Progenitor cell of endocrine pancreas (in vitro differentiated cells): ENCODE data around the gene USP6NL. TPM values are rescaled to one million over a fixed set of nuclear protein-coding genes. Genes with fewer than 3 reads are reported as not detected.

Experiments used
- DNase-seq: peaks from one replicate; pipeline ENCODE4 v3.0.0; 2021; ENCODE audit warnings: low spot score; ENCODE audit not compliant: unreplicated experiment
- H3K27ac Mint-ChIP-seq: 2 replicates; pipeline ENCODE4 v1.8.0; 2021; ENCODE audit warnings: mild to moderate bottlenecking, moderate library complexity, mixed read lengths
- H3K27me3 Mint-ChIP-seq: 2 replicates; pipeline ENCODE4 v1.8.0; 2021; ENCODE audit warnings: mixed read lengths
- H3K36me3 Mint-ChIP-seq: 2 replicates; pipeline ENCODE4 v1.8.0; 2022; ENCODE audit warnings: mixed read lengths; ENCODE audit not compliant: insufficient read depth
- H3K4me1 Mint-ChIP-seq: 2 replicates; pipeline ENCODE4 v1.8.0; 2021; ENCODE audit warnings: low read depth, mixed read lengths
- H3K4me3 Mint-ChIP-seq: 2 replicates; pipeline ENCODE4 v1.8.0; 2021; ENCODE audit warnings: low read depth, mild to moderate bottlenecking, moderate library complexity, mixed read lengths
- H3K9me3 Mint-ChIP-seq: 2 replicates; pipeline ENCODE4 v1.8.0; 2021; ENCODE audit warnings: low read depth, mixed read lengths
- total RNA-seq: library from RNA; stranded (reverse); gene quantifications from 2 replicates; pipeline ENCODE4 v1.2.1, GENCODE V29; 2021
- TF ChIP-seq, protein P1 (sequence below): fragments of 200-600 bp; sonication (generic); IDR thresholded peaks from one replicate; pipeline ENCODE4 v1.5.0; 2021; ENCODE audit warnings: antibody characterized with exemption, mild to moderate bottlenecking; ENCODE audit not compliant: unreplicated experiment

Gene USP6NL
- total RNA-seq, 1 donor from 2014 or later, result 37.3 TPM

DNA sequence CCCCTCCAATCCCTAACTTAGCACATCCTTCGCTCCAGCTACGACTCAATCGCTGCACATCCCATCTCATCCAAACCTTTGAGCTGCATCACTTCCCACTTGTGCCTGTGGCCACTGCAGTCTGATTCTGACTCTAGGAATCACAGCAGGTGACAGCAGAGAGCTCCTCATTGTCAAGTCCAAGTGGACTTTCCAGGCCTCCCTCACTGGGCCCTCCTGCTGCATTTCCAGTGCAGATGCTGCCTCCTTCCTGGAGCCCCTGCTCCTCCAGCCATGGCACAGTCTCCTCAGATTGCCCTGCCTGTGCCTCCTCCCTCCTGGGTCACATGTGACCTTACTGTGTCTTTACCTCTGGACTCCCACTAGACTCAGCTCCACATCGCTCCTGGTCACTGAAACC lies 157.3 kb downstream of the USP6NL start:
- Mint-ChIP-seq H3K36me3 (peaks cover 17% of the 10 kb centered on the region), H3K4me3 (no peak overlapping the region), H3K27me3 (peaks cover 15% of the 10 kb centered on the region), H3K27ac (peak overlapping the region; percentile 35), H3K9me3 (no peaks in the 10 kb centered on the region), H3K4me1 (no peaks in the 10 kb centered on the region)
- DNase-seq, result no peak
- TF ChIP-seq, protein P1, sequence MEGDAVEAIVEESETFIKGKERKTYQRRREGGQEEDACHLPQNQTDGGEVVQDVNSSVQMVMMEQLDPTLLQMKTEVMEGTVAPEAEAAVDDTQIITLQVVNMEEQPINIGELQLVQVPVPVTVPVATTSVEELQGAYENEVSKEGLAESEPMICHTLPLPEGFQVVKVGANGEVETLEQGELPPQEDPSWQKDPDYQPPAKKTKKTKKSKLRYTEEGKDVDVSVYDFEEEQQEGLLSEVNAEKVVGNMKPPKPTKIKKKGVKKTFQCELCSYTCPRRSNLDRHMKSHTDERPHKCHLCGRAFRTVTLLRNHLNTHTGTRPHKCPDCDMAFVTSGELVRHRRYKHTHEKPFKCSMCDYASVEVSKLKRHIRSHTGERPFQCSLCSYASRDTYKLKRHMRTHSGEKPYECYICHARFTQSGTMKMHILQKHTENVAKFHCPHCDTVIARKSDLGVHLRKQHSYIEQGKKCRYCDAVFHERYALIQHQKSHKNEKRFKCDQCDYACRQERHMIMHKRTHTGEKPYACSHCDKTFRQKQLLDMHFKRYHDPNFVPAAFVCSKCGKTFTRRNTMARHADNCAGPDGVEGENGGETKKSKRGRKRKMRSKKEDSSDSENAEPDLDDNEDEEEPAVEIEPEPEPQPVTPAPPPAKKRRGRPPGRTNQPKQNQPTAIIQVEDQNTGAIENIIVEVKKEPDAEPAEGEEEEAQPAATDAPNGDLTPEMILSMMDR, result no peak

DNA sequence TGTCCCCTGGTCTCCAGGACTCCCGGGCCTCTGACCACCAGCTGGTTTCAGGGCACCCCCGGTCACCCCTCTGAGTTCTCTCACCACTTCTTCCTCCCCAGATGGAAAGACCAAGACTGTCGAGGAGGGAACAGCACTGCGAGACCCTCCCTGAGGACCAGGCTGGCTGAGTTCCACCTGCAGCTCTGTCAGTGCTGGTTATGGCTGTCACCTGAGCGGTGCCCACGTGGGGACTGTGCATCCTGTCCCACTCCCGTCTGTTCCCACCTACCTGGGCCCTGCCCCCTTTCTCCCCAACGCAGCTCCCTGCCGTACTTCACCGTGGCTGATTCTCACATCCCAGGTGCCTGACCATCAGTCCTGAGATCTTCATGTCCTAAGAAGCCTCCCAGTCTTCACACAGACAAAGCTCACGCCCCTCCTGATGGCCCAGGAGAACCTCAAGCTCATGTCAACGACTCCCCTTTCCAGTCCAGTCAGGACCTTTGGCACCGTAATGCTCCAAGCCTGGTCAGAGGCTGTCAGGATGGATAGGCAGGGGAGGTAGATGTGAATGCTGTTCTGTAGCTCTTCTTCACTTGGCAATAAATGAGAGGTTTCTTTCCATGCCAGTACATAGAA lies 159.7 kb downstream of the USP6NL start:
- DNase-seq, result no peak

DNA sequence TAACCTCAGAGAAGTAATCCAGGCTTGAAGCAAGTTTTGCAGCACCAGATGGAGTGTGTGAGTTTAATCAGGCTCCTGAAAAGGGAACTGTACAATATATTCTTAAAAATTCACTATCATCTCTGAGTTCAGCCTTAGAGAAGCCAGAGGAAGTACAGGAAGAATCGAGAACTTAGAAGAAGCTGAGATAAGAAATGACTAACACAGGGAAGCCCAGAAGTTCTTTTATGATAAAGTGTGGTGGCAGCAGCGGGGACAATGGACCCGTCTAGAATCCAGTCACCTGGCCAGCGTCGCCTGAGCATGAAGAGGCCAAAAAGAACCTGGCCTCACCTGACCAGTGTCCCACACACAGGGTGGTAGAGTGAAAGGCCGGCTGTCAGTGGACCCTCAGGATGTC lies 161.0 kb downstream of the USP6NL start:
- H3K27ac Mint-ChIP-seq, result no peak overlapping the region
- no peaks in the 10 kb centered on the region for H3K4me1 Mint-ChIP-seq
- TF ChIP-seq, protein P1, result no peak
- H3K27me3 Mint-ChIP-seq, result peaks cover 40% of the 10 kb centered on the region
- H3K4me3 Mint-ChIP-seq, result no peak overlapping the region
- DNase-seq, result no peak
- no peaks in the 10 kb centered on the region for H3K9me3 Mint-ChIP-seq
- peaks cover 2% of the 10 kb centered on the region for H3K36me3 Mint-ChIP-seq

More for the DNA sequence above, 159.7 kb downstream of the USP6NL start:
- no peak overlapping the region for H3K4me3 Mint-ChIP-seq
- no peaks in the 10 kb centered on the region for H3K4me1 Mint-ChIP-seq
- H3K36me3 Mint-ChIP-seq, result peaks cover 5% of the 10 kb centered on the region
- peaks cover 30% of the 10 kb centered on the region for H3K27me3 Mint-ChIP-seq
- TF ChIP-seq, protein P1, result no peak
- H3K27ac Mint-ChIP-seq, result no peak overlapping the region
- no peaks in the 10 kb centered on the region for H3K9me3 Mint-ChIP-seq

DNA sequence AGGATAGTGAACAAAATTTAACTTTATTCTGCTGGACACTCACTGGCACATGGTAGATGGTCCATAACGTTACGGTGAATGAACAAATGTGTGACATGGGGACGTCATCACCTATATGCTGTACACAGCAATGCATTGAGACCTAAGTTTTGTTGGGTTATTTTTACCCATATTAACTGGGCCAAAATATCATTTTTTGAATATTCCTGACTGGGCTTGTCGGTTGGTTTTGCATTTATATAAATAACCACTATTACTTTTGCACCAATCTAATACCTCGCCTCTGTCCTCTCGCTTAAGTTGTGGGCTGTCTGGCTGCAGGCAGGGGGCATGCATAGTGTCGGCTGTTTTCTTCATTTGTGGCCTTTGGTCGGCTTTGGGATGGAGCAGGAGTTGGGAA lies 161.7 kb downstream of the USP6NL start:
- Mint-ChIP-seq H3K27me3 (peaks cover 43% of the 10 kb centered on the region), H3K4me3 (no peak overlapping the region), H3K27ac (no peak overlapping the region), H3K9me3 (no peaks in the 10 kb centered on the region), H3K36me3 (no peaks in the 10 kb centered on the region), H3K4me1 (no peaks in the 10 kb centered on the region)
- DNase-seq, result no peak
- TF ChIP-seq, protein P1, result no peak

DNA sequence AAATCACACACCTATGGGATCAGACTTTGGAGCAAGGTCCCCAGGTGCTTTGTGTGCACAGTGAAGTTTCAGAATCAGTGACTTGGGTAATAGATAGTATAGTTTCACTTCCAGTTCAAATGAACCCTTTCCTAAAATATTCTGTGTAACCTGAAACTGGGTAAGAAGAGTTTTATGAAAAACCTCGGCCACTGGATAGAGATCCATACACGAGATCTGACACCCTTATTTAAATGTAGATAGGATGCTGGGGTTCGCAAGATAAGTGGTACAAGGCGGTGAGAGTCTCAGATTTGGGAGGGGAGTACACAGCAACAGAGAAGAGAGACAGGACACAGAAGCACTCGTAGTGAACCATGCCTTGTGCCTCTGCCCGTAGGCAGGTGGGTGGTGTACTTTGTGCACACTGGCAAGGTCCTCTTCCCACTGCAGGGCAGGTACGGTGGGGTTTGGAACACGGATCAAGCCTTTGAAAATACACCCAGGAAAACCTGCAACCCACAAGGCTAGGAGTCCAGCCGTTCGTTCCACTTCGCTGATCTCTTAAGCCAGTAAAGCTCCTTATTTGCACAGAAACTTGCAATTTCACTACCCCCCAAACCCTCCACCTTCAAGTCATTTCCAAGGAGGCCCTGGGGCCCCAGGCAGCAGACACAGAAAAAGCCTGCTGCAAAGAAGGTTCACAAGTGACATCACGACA lies 162.8 kb downstream of the USP6NL start:
- DNase-seq, result no peak

More for the DNA sequence above, 162.8 kb downstream of the USP6NL start:
- Mint-ChIP-seq H3K27ac (peak overlapping the region; percentile 26), H3K27me3 (peaks cover 43% of the 10 kb centered on the region), H3K9me3 (no peaks in the 10 kb centered on the region), H3K36me3 (no peaks in the 10 kb centered on the region), H3K4me1 (no peaks in the 10 kb centered on the region), H3K4me3 (no peak overlapping the region)
- TF ChIP-seq, protein P1, result no peak
